A673 (cell line): ENCODE results near the gene PRRT1. TPM values are rescaled to one million over a fixed set of nuclear protein-coding genes. Genes with fewer than 3 reads are reported as not detected.

Experiments used
- BruUV-seq: library from RNA; stranded (reverse); fragments of 400-500 nt; replicated peaks from 2 replicates; lab custom pipeline; 2021; lab: Mats Ljungman, UMichigan
- CTCF ChIA-PET: fragments of 300-600 bp; sonication (Branson Sonifier 250); formaldehyde crosslinking; loops from one replicate; lab custom pipeline; 2022; ENCODE audit warnings: antibody characterized with exemption; lab: Charles Lee
- POLR2A ChIA-PET: fragments of 300-600 bp; sonication (Branson Sonifier 250); formaldehyde crosslinking; loops from one replicate; lab custom pipeline; 2022; ENCODE audit warnings: antibody characterized with exemption; ENCODE audit not compliant: low non-redundant PET; lab: Charles Lee
- DNase-seq: peaks from one replicate; pipeline ENCODE4 v3.0.0-alpha.2; 2015; ENCODE audit warnings: low spot score
- H3K27ac ChIP-seq: fragments of 200-600 bp; sonication (generic); 2 replicates; pipeline ENCODE4 v1.5.1; 2016; ENCODE audit warnings: mixed run types, low read depth, mild to moderate bottlenecking, mixed read lengths, antibody characterized with exemption, low read length; ENCODE audit not compliant: poor library complexity, severe bottlenecking
- H3K27me3 ChIP-seq: fragments of 200-600 bp; sonication (generic); replicated peaks from 2 replicates; pipeline ENCODE4 v1.6.1; 2017; ENCODE audit warnings: mixed run types, low read depth, mild to moderate bottlenecking, mixed read lengths, antibody characterized with exemption, low read length; ENCODE audit not compliant: insufficient read depth, poor library complexity
- H3K36me3 ChIP-seq: fragments of 200-600 bp; sonication (generic); 2 replicates; pipeline ENCODE4 v1.6.1; 2016; ENCODE audit warnings: mixed run types, mild to moderate bottlenecking, mixed read lengths, antibody characterized with exemption, low read length; ENCODE audit not compliant: insufficient read depth, poor library complexity, severe bottlenecking
- H3K4me1 ChIP-seq: fragments of 200-600 bp; sonication (generic); 2 replicates; pipeline ENCODE4 v1.6.1; 2017; ENCODE audit warnings: mixed run types, mild to moderate bottlenecking, mixed read lengths, antibody characterized with exemption, low read length; ENCODE audit not compliant: insufficient read depth, poor library complexity, severe bottlenecking
- H3K4me3 ChIP-seq: fragments of 200-600 bp; sonication (generic); 2 replicates; pipeline ENCODE4 v1.5.1; 2016; ENCODE audit warnings: low read depth, mixed run types, mild to moderate bottlenecking, mixed read lengths, low read length; ENCODE audit not compliant: poor library complexity, severe bottlenecking
- H3K9me3 ChIP-seq: fragments of 200-600 bp; sonication (generic); 2 replicates; pipeline ENCODE4 v1.6.1; 2016; ENCODE audit warnings: mixed run types, low read depth, mild to moderate bottlenecking, mixed read lengths, antibody characterized with exemption, low read length; ENCODE audit not compliant: poor library complexity, severe bottlenecking
- CTCF ChIP-seq: fragments of 300-800, 200-600 bp; sonication (generic); conservative IDR thresholded peaks from 2 replicates; pipeline ENCODE4 v1.5.1; 2017; ENCODE audit warnings: low read depth, mild to moderate bottlenecking, antibody characterized with exemption, low read length, moderate library complexity, mixed read lengths
- EZH2 ChIP-seq: fragments of 200-600 bp; sonication (generic); IDR thresholded peaks from 2 replicates; pipeline ENCODE4 v1.6.1; 2017; ENCODE audit warnings: borderline replicate concordance, low read depth, mild to moderate bottlenecking, mixed read lengths, antibody characterized with exemption, low read length; ENCODE audit not compliant: poor library complexity, severe bottlenecking
- intact Hi-C: fragments of 100-400 bp; cut with micrococcal nuclease; formaldehyde crosslinking; loops from one replicate; pipeline ENCODE4 v1.10.0; 2022; ENCODE audit not compliant: unreplicated experiment
- total RNA-seq: library from RNA; stranded (reverse); gene quantifications from 2 replicates; pipeline ENCODE4 v1.2.3, GENCODE V29; 2021

PRRT1 gene
- total RNA-seq, 1 experiment from 2014 or later = 4.5 TPM

GRCh38 chr6:32175322-32175710, 23.6 kb upstream of the PRRT1 start:
- TF ChIP-seq EZH2 = no peak
- TF ChIP-seq CTCF = no peak
- no peaks in the 10 kb centered on the region for H3K27me3 ChIP-seq
- H3K27ac ChIP-seq = peak overlapping the region; percentile 97
- no peak for DNase-seq
- ChIA-PET POLR2A (no interaction called here), CTCF (no interaction called here)
- BruUV-seq = TSS peak; percentile 48
- H3K4me1 ChIP-seq = peaks cover 25% of the 10 kb centered on the region
- intact Hi-C loops = no loop called here
- H3K9me3 ChIP-seq = no peaks in the 10 kb centered on the region
- peaks cover 12% of the 10 kb centered on the region for H3K36me3 ChIP-seq
- peak overlapping the region; percentile 97 for H3K4me3 ChIP-seq

- CTCF ChIA-PET = interaction anchor here (0.6 kb wide), 1 partner anchor 370 kb away, joined by 3 read pairs; no protein-coding TSS in a partner anchor
- Histone ChIP-seq H3K27me3 (no peaks in the 10 kb centered on the region), H3K36me3 (peaks cover 21% of the 10 kb centered on the region), H3K27ac (peak overlapping the region; percentile 97), H3K9me3 (no peaks in the 10 kb centered on the region), H3K4me3 (peak overlapping the region; percentile 97), H3K4me1 (peaks cover 22% of the 10 kb centered on the region)
- POLR2A ChIA-PET = no interaction called here
- BruUV-seq = no TSS peak
- no peak for DNase-seq
- intact Hi-C loops = no loop called here
- TF ChIP-seq EZH2 = no peak
- TF ChIP-seq CTCF = no peak
These were observed 22.7 kb upstream of the PRRT1 start for GRCh38 chr6:32174416-32174815.

GRCh38 chr6:32173051-32173727, 21.4 kb upstream of the PRRT1 start:
- peaks cover 19% of the 10 kb centered on the region for H3K4me1 ChIP-seq
- H3K27me3 ChIP-seq = no peaks in the 10 kb centered on the region
- TF ChIP-seq EZH2 = no peak
- TF ChIP-seq CTCF = no peak
- POLR2A ChIA-PET = no interaction called here
- intact Hi-C loops = no loop called here
- H3K4me3 ChIP-seq = no peak overlapping the region
- no peaks in the 10 kb centered on the region for H3K9me3 ChIP-seq
- H3K27ac ChIP-seq = no peak overlapping the region
- peaks cover 29% of the 10 kb centered on the region for H3K36me3 ChIP-seq
- no TSS peak for BruUV-seq
- CTCF ChIA-PET = interaction anchor here (0.6 kb wide), 1 partner anchor 649 kb away, joined by 4 read pairs; no protein-coding TSS in a partner anchor
- no peak for DNase-seq
